22Rv1 (cell line): ENCODE data around the gene ROR1.

Source experiments
- CTCF ChIP-seq: fragments of 450-650 bp; IDR thresholded peaks from 2 replicates; pipeline ENCODE4 v1.5.1; 2017; ENCODE audit warnings: mild to moderate bottlenecking
- ZFX ChIP-seq: fragments of 450-650 bp; IDR thresholded peaks from 2 replicates; pipeline ENCODE4 v1.6.1; 2017; ENCODE audit warnings: antibody characterized with exemption, borderline replicate concordance

DNA sequence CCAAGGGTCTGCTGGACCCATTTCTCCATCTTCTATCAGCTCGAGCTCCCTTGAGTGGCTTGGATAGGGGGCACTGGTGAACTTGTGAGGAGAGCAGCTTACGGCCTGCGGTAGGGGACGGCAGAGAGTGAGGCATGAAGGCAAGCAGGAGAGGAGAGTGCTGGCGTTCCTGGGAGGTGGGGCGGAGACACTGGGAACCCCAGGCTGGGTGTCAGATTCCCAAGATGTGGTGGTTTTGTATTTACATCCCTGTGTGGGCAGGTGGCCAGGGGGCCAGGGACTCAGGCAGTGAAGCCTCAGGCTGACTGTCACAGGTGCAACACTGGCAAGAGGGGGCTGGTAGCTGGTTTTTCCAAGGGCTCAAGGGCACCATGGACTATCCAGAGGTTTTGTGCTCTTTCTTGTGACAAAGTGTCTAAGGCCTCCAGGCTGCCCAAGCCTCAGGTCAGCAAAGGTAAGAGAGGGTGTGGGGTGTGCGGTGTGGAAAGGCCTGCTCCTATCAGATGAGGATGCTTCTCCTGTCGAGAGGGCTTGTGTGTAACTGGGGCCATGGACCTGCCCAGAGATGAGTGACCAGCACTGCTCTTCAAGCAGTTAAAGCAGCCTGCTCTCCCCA, 45.1 kb upstream of the ROR1 start:
- TF ChIP-seq CTCF (no peak), ZFX (no peak)
